IMR-90 (cell line): ENCODE measurements around the gene CPEB3. TPM values are rescaled to one million over a fixed set of nuclear protein-coding genes. Genes with fewer than 3 reads are reported as not detected.

Experiments used
- ATAC-seq: fragments of 200-7000 bp; cut with Tn5 transposase; 2 replicates; pipeline ENCODE4 v1.9.1; 2020; ENCODE audit warnings: low read depth, mild to moderate bottlenecking, moderate library complexity
- BruUV-seq: library from RNA; stranded (reverse); fragments of 400-500 nt; replicated peaks from 2 replicates; lab custom pipeline; 2021; lab: Mats Ljungman, UMichigan
- CTCF ChIA-PET: fragments of 300-600 bp; formaldehyde crosslinking; extraction: SDS; loops from one replicate; lab custom pipeline; 2021; ENCODE audit warnings: antibody characterized with exemption; lab: Yijun Ruan, JAX
- POLR2A ChIA-PET: fragments of 300-600 bp; sonication (Branson Sonifier 250); formaldehyde crosslinking; loops from one replicate; lab custom pipeline; 2022; ENCODE audit warnings: antibody characterized with exemption; ENCODE audit not compliant: unreplicated experiment; lab: Charles Lee
- DNase-seq: peaks from one replicate; pipeline ENCODE4 v3.0.0; 2013
- H2AFZ ChIP-seq: replicated peaks from 2 replicates; pipeline ENCODE3; 2013; ENCODE audit warnings: low read length, mild to moderate bottlenecking; ENCODE audit not compliant: poor library complexity
- H2AK5ac ChIP-seq: 2 replicates; pipeline ENCODE4 v1.6.1; 2013; ENCODE audit warnings: low read depth, low read length, inconsistent platforms
- H2AK9ac ChIP-seq: replicated peaks from 2 replicates; pipeline ENCODE3; 2013; ENCODE audit warnings: mild to moderate bottlenecking, low read depth, low read length, moderate library complexity; ENCODE audit not compliant: poor library complexity
- H2BK120ac ChIP-seq: 2 replicates; pipeline ENCODE4 v1.6.1; 2013; ENCODE audit warnings: low read depth, low read length, inconsistent platforms
- H2BK15ac ChIP-seq: 3 replicates; pipeline ENCODE4 v1.6.1; 2013; ENCODE audit warnings: low read depth, low read length, inconsistent platforms
- H2BK20ac ChIP-seq: 2 replicates; pipeline ENCODE4 v1.6.1; 2013; ENCODE audit warnings: low read depth, mild to moderate bottlenecking, inconsistent platforms, low read length, moderate library complexity
- H2BK5ac ChIP-seq: 2 replicates; pipeline ENCODE4 v1.6.1; 2013; ENCODE audit warnings: mild to moderate bottlenecking, low read depth, low read length, inconsistent platforms; ENCODE audit not compliant: poor library complexity, severe bottlenecking
- H3K14ac ChIP-seq: replicated peaks from 2 replicates; pipeline ENCODE4 v1.6.1; 2013; ENCODE audit warnings: low read depth, low read length, inconsistent platforms
- H3K18ac ChIP-seq: 2 replicates; pipeline ENCODE4 v1.6.1; 2013; ENCODE audit warnings: low read depth, low read length, control low read depth
- H3K23ac ChIP-seq: 2 replicates; pipeline ENCODE4 v1.6.1; 2013; ENCODE audit warnings: low read depth, low read length, inconsistent platforms
- H3K27ac ChIP-seq: 2 replicates; pipeline ENCODE4 v1.5.1; 2013; ENCODE audit warnings: mild to moderate bottlenecking, control low read depth, low read length; ENCODE audit not compliant: insufficient read depth
- H3K27me3 ChIP-seq: 2 replicates; pipeline ENCODE4 v1.6.1; 2013; ENCODE audit warnings: low read length; ENCODE audit not compliant: control insufficient read depth, insufficient read depth
- H3K36me3 ChIP-seq: 2 replicates; pipeline ENCODE4 v1.6.1; 2013; ENCODE audit warnings: low read length, mixed read lengths; ENCODE audit not compliant: control insufficient read depth, insufficient read depth
- H3K4ac ChIP-seq: 2 replicates; pipeline ENCODE4 v1.6.1; 2013; ENCODE audit warnings: low read depth, low read length, inconsistent platforms
- H3K4me1 ChIP-seq: 2 replicates; pipeline ENCODE4 v1.6.1; 2013; ENCODE audit warnings: low read length, mixed read lengths; ENCODE audit not compliant: control insufficient read depth, insufficient read depth
- H3K4me2 ChIP-seq: 2 replicates; pipeline ENCODE4 v1.6.1; 2013; ENCODE audit warnings: low read depth, mild to moderate bottlenecking, control low read depth, low read length, moderate library complexity
- H3K4me3 ChIP-seq: 2 replicates; pipeline ENCODE4 v1.5.1; 2013; ENCODE audit warnings: low read depth, mild to moderate bottlenecking, control low read depth, low read length, moderate library complexity; ENCODE audit not compliant: insufficient read depth
- H3K56ac ChIP-seq: 2 replicates; pipeline ENCODE4 v1.6.1; 2013; ENCODE audit warnings: low read length, inconsistent platforms; ENCODE audit not compliant: insufficient read depth; ENCODE audit errors: extremely low read depth
- H3K79me1 ChIP-seq, 2 experiments: 2 replicates each; pipeline ENCODE4 v1.6.1; 2013; ENCODE audit warnings: low read length in 2 of 2, inconsistent platforms in 1 of 2, low read depth in 1 of 2
- H3K9ac ChIP-seq: 2 replicates; pipeline ENCODE4 v1.6.1; 2013; ENCODE audit warnings: low read depth, low read length, control low read depth
- H3K9me1 ChIP-seq: 2 replicates; pipeline ENCODE4 v1.6.1; 2013; ENCODE audit warnings: low read length, inconsistent platforms; ENCODE audit not compliant: insufficient read depth
- H3K9me3 ChIP-seq: 2 replicates; pipeline ENCODE4 v1.6.1; 2013; ENCODE audit warnings: low read length; ENCODE audit not compliant: control insufficient read depth, insufficient read depth
- H4K20me1 ChIP-seq: 2 replicates; pipeline ENCODE4 v1.6.1; 2013; ENCODE audit warnings: low read length, inconsistent platforms; ENCODE audit not compliant: insufficient read depth
- H4K5ac ChIP-seq: 2 replicates; pipeline ENCODE4 v1.6.1; 2013; ENCODE audit warnings: mild to moderate bottlenecking, low read depth, low read length, control low read depth
- H4K8ac ChIP-seq, 2 experiments: 2 replicates each; pipeline ENCODE4 v1.6.1; 2013; ENCODE audit warnings: low read depth in 2 of 2, low read length in 2 of 2, control low read depth in 1 of 2, inconsistent platforms in 1 of 2
- H4K91ac ChIP-seq: 2 replicates; pipeline ENCODE4 v1.6.1; 2013; ENCODE audit warnings: low read depth, low read length, inconsistent platforms; ENCODE audit not compliant: insufficient read depth
- BHLHE40 ChIP-seq: fragments of 150-350 bp; IDR thresholded peaks from 2 replicates; pipeline ENCODE4 v1.6.1; 2016; ENCODE audit warnings: mild to moderate bottlenecking, low read depth, low read length
- POLR2A ChIP-seq: IDR thresholded peaks from 2 replicates; pipeline ENCODE4 v1.6.1; 2012; ENCODE audit warnings: mild to moderate bottlenecking, low read depth, low read length
- RFX5 ChIP-seq: IDR thresholded peaks from 2 replicates; pipeline ENCODE4 v1.8.0; 2012; ENCODE audit warnings: low read depth, mild to moderate bottlenecking, low read length, moderate library complexity
- SMC3 ChIP-seq: fragments of 150-350 bp; IDR thresholded peaks from 2 replicates; pipeline ENCODE4 v1.6.1; 2016; ENCODE audit warnings: low read depth, mild to moderate bottlenecking, antibody characterized with exemption, low read length, moderate library complexity
- WGBS, 2 experiments: methylation state at CpG; one replicate each; pipeline versions ENCODE4 v1.1.5 to v1.1.7; 2013; ENCODE audit warnings: missing lambda C conversion rate in 2 of 2; ENCODE audit not compliant: insufficient read length in 1 of 2; ENCODE audit errors: extremely low coverage in 2 of 2; 5-methylcytosine and 5-hydroxymethylcytosine counted together
- dilution Hi-C: fragments of 300-500 bp; cut with HindIII; formaldehyde crosslinking; loops from one replicate; pipeline ENCODE4 v1.14.3; 2018; ENCODE audit warnings: low sequenced_read_pairs; ENCODE audit not compliant: unreplicated experiment
- in situ Hi-C: fragments of 300-500 bp; cut with MboI; formaldehyde crosslinking; loops from 3 replicates; pipeline ENCODE4 v1.14.3; 2019; ENCODE audit warnings: low sequenced_read_pairs, inconsistent platforms, mixed read lengths
- intact Hi-C: fragments of 100-400 bp; cut with micrococcal nuclease; formaldehyde crosslinking; loops from 2 replicates; pipeline ENCODE4 v1.10.0; 2022
- polyA plus RNA-seq, 3 experiments: library from polyadenylated mRNA; depleted of rRNA; stranded (reverse); fragments of >200 nt; gene quantifications; 2 replicates each; pipeline ENCODE4 v1.2.3, GENCODE V29; 2012; ENCODE audit warnings: low replicate concordance in 1 of 3
- total RNA-seq: library from RNA; depleted of rRNA; stranded (reverse); fragments of >200 nt; gene quantifications from 2 replicates; pipeline ENCODE4 v1.2.3, GENCODE V29; 2012

The CPEB3 gene
- total and polyA plus RNA-seq, 2 of the 4 experiments (the other 2 are of a cell fraction): 0.18 to 0.36 TPM

- Histone ChIP-seq H2AK5ac (no peak overlapping the region), H3K4me2 (no peak overlapping the region), H2BK20ac (no peak overlapping the region), H4K8ac (no peak overlapping the region), H3K4me3 (no peak overlapping the region), H3K9ac (no peak overlapping the region), H3K27ac (no peak overlapping the region), H2AFZ (no peak overlapping the region), H3K4me1 (no peaks in the 10 kb centered on the region), H2BK15ac (no peak overlapping the region), H2BK5ac (no peak overlapping the region), H3K56ac (no peak overlapping the region), H3K27me3 (no peaks in the 10 kb centered on the region), H3K79me1 (no peaks in the 10 kb centered on the region), H3K4ac (no peak overlapping the region), H3K9me3 (no peaks in the 10 kb centered on the region), H3K18ac (no peak overlapping the region), H4K91ac (no peak overlapping the region), H3K36me3 (no peaks in the 10 kb centered on the region), H2AK9ac (no peak overlapping the region), H4K5ac (no peak overlapping the region), H3K9me1 (no peaks in the 10 kb centered on the region), H3K23ac (no peak overlapping the region), H2BK120ac (no peak overlapping the region), H3K14ac (no peak overlapping the region), H4K20me1 (no peaks in the 10 kb centered on the region)
- ATAC-seq (no peak), DNase-seq (no peak)
- in situ Hi-C loops (no loop called here), intact Hi-C loops (no loop called here), dilution Hi-C loops (no loop called here)
- no peak for TF ChIP-seq POLR2A
- no peak for TF ChIP-seq BHLHE40
- no peak for TF ChIP-seq RFX5
- no peak for TF ChIP-seq SMC3
- ChIA-PET CTCF (no interaction called here), POLR2A (no interaction called here)
- no CpG with 5 or more reads among the region's 1 CpG for WGBS, 2 experiments
- no TSS peak for BruUV-seq
Observed at GRCh38 chr10:92146107-92146506, 144.8 kb downstream of the CPEB3 start.
